Measurements from ENCODE around the gene FRMPD3.

FRMPD3 gene

DNA sequence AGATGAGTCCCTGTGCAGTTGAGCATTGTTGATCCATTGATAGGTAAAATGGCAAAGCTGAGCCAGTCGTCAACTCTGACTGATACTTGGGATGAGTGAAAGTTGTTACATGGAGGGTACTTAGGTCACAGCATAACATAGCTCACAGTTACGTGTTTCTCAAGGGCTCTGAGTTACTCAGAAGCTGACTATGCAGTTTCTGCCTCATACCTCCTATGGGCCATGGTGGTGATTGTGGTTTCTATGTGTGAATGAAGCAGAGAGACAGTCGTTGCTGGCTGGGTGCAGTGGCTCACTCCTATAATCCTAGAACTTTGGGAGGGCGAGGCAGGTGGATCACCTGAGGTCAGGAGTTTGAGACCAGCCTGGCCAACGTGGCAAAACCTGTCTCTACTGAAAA, 30.8 kb downstream of the FRMPD3 start:
- DNase-seq (ENCODE audit: low read depth): no peak

GRCh38 chrX:107482046-107482445, 32.6 kb downstream of the FRMPD3 start:
- no peak for DNase-seq (ENCODE audit: low read depth)

- DNase-seq (ENCODE audit: low read depth): no peak
Measured at GRCh38 chrX:107484002-107484726, 34.7 kb downstream of the FRMPD3 start.

- no peak for DNase-seq (ENCODE audit: low read depth)
Measured at GRCh38 chrX:107485013-107485412, 35.6 kb downstream of the FRMPD3 start.

DNA sequence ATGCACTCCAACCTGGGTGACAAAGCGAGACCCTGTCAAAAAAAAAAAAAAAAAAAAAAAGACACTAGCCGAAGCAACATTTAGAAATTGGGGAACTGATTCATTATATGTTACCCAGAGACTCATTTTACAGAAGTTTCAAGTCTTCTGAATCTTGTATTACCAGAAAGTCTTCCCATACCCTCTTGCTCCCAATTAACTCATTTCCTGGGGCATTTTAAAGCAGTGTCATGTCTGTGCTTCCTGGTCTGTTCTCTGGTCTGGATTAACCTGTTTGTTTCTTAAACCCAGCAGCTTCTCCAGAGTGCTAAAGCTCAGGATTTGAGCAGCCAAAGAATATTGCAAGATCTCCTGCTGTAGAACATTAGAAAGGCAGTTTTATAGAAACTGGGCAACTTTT, 43.7 kb downstream of the FRMPD3 start:
- no peak for DNase-seq (ENCODE audit: low read depth)

- no peak for DNase-seq (ENCODE audit: low read depth)
Measured at GRCh38 chrX:107496786-107497185, 47.3 kb downstream of the FRMPD3 start.

All from stimulated activated CD8-positive, alpha-beta memory T cell treated with anti-CD3 and anti-CD28 coated beads, Interleukin-15, amount 100 ng/mL, for 24 hours (primary cell).